Liver (tissue), 9 donors: ENCODE data around the gene SGPL1. TPM values are rescaled to one million over a fixed set of nuclear protein-coding genes. Genes with fewer than 3 reads are reported as not detected.

ENCODE experiments used
- DNase-seq: peaks from one replicate; pipeline ENCODE4 v3.0.0-alpha.2; 2017; ENCODE audit warnings: low spot score
- H3K27ac ChIP-seq, 2 donors: one replicate each; pipeline ENCODE4 v1.7.0; 2013; ENCODE audit warnings: inconsistent platforms in 2 of 2, low read length in 2 of 2, control low read depth in 1 of 2, low read depth in 1 of 2, mild to moderate bottlenecking in 1 of 2
- H3K27me3 ChIP-seq, 4 donors: one replicate each; pipeline versions ENCODE4 v1.6.1 to v1.7.0; 2013; ENCODE audit warnings: low read length in 3 of 4, inconsistent platforms in 1 of 4, mild to moderate bottlenecking in 1 of 4, moderate library complexity in 1 of 4; ENCODE audit not compliant: control insufficient read depth in 4 of 4, insufficient read depth in 4 of 4
- H3K36me3 ChIP-seq, 4 donors: one replicate each; pipeline versions ENCODE4 v1.6.1 to v1.7.0; 2013; ENCODE audit warnings: low read length in 3 of 4, mild to moderate bottlenecking in 3 of 4, low read depth in 1 of 4, moderate library complexity in 1 of 4; ENCODE audit not compliant: control insufficient read depth in 4 of 4, insufficient read depth in 3 of 4
- H3K4me1 ChIP-seq, 4 donors: one replicate each; pipeline versions ENCODE4 v1.6.1 to v1.7.0; 2013; ENCODE audit warnings: low read length in 3 of 4, mild to moderate bottlenecking in 3 of 4, moderate library complexity in 1 of 4; ENCODE audit not compliant: control insufficient read depth in 4 of 4, insufficient read depth in 4 of 4
- H3K4me3 ChIP-seq, 3 donors: one replicate each; pipeline versions ENCODE4 v1.6.1 to v1.7.0; 2013; ENCODE audit warnings: low read length in 3 of 3, control low read depth in 1 of 3, low read depth in 1 of 3, mild to moderate bottlenecking in 1 of 3
- H3K9ac ChIP-seq, 2 donors: one replicate each; pipeline ENCODE4 v1.7.0; 2013; ENCODE audit warnings: low read length in 2 of 2, mild to moderate bottlenecking in 2 of 2, moderate library complexity in 2 of 2, control low read depth in 1 of 2, low read depth in 1 of 2
- H3K9me3 ChIP-seq, 4 donors: one replicate each; pipeline versions ENCODE4 v1.6.1 to v1.7.0; 2013; ENCODE audit warnings: low read length in 3 of 4; ENCODE audit not compliant: control insufficient read depth in 4 of 4
- FOXA1 ChIP-seq: IDR thresholded peaks from 2 replicates; pipeline ENCODE4 v1.6.1; 2016; ENCODE audit warnings: antibody characterized with exemption
- HNF4A ChIP-seq, 2 donors: conservative IDR thresholded peaks; 2 replicates each; pipeline ENCODE4 v1.6.1; 2016; ENCODE audit warnings: antibody characterized with exemption in 2 of 2, mild to moderate bottlenecking in 2 of 2
- HNF4G ChIP-seq: IDR thresholded peaks from 2 replicates; pipeline ENCODE4 v1.6.1; 2016; ENCODE audit warnings: antibody characterized with exemption
- JUND ChIP-seq, 2 donors: IDR thresholded peaks; 2 replicates each; pipeline ENCODE4 v1.6.1; 2016; ENCODE audit warnings: antibody characterized with exemption in 2 of 2
- RAD21 ChIP-seq, 2 donors: IDR thresholded peaks; 2 replicates each; pipeline ENCODE4 v1.6.1; 2016; ENCODE audit warnings: antibody characterized with exemption in 2 of 2, mild to moderate bottlenecking in 2 of 2
- RXRA ChIP-seq, 2 donors: IDR thresholded peaks; 2 replicates each; pipeline ENCODE4 v1.6.1; 2017 to 2018; ENCODE audit warnings: antibody characterized with exemption in 2 of 2, mild to moderate bottlenecking in 1 of 2
- TAF1 ChIP-seq: conservative IDR thresholded peaks from 2 replicates; pipeline ENCODE4 v1.6.1; 2016; ENCODE audit warnings: antibody characterized with exemption, mild to moderate bottlenecking
- YY1 ChIP-seq: IDR thresholded peaks from 2 replicates; pipeline ENCODE4 v1.6.1; 2016; ENCODE audit warnings: antibody characterized with exemption, mild to moderate bottlenecking
- WGBS: extraction: QIAGEN DNeasy Blood & Tissue Kit; methylation state at CpG from one replicate; pipeline ENCODE4 v1.1.7; 2013; 5-methylcytosine and 5-hydroxymethylcytosine counted together
- polyA plus RNA-seq, 2 donors: library from polyadenylated mRNA; stranded (reverse) in 1 of 2; unstranded in 1 of 2; fragments of 200-250 nt in 1 of 2; fragments of >200 nt in 1 of 2; fragmentation: Nextera tagmentation in 1 of 2; extraction: Ambion mirVana in 1 of 2; gene quantifications; one replicate each; pipeline versions ENCODE4 v1.2.1 to v1.2.3, GENCODE V29; 2013 to 2015
- total RNA-seq, 2 donors: library from RNA; depleted of rRNA; stranded (reverse); fragments of >200 nt; gene quantifications; one replicate each; pipeline ENCODE4 v1.2.3, GENCODE V29; 2014
- TF ChIP-seq, protein P1 (sequence below): fragments of 150-350 bp; IDR thresholded peaks from 2 replicates; pipeline ENCODE4 v1.5.1; 2017; ENCODE audit warnings: improper control_type of control experiment, low read depth, low read length; ENCODE audit not compliant: missing input control
- TF ChIP-seq, protein P2 (sequence below): IDR thresholded peaks from 2 replicates; pipeline ENCODE4 v1.6.1; 2016; ENCODE audit warnings: antibody characterized with exemption
- donor health status: healthy.
- donor health status: healthy.
- donor health status: healthy.
- donor health status: healthy.
- donor health status: healthy.

SGPL1 gene
- total and polyA plus RNA-seq, 4 donors, result 11.8 to 37.1 (median 16.8) TPM

DNA sequence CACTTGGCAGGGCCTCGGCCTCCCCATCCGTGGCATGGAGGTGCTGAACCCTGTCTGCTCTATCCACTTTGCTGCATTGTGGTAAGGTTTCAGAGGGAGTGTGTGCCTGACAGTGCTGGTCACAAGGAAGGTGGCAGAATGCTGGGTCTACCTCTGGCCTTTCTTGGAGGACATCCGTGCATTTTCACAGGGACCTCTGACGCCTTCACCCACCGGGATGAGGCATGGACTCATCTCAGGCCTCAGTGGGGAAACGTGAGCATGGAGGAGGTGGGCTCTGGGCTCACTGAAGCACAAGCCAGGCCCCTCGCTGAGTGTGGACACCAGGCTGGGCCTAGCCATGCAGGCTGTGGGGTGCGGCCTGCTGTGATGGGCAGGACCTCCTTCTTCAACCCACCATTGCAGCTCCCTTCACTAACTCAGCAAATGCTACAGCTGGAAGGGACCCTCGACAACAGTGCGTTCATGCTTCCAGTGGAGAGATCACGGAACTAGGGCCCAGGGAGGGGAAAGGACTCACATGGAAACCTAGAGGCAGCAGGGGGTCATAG, 39.2 kb upstream of the SGPL1 start:
- no peak overlapping the region for H3K27ac ChIP-seq
- H3K36me3 ChIP-seq, result no peaks in the 10 kb centered on the region
- H3K4me3 ChIP-seq, result no peak overlapping the region
- H3K4me1 ChIP-seq, result no peaks in the 10 kb centered on the region
- no peak for DNase-seq
- no peaks in the 10 kb centered on the region for H3K27me3 ChIP-seq
- WGBS, result 95% methylated on average over 11 of the region's 11 CpGs
- TF ChIP-seq TAF1, result no peak
- TF ChIP-seq, protein P1, sequence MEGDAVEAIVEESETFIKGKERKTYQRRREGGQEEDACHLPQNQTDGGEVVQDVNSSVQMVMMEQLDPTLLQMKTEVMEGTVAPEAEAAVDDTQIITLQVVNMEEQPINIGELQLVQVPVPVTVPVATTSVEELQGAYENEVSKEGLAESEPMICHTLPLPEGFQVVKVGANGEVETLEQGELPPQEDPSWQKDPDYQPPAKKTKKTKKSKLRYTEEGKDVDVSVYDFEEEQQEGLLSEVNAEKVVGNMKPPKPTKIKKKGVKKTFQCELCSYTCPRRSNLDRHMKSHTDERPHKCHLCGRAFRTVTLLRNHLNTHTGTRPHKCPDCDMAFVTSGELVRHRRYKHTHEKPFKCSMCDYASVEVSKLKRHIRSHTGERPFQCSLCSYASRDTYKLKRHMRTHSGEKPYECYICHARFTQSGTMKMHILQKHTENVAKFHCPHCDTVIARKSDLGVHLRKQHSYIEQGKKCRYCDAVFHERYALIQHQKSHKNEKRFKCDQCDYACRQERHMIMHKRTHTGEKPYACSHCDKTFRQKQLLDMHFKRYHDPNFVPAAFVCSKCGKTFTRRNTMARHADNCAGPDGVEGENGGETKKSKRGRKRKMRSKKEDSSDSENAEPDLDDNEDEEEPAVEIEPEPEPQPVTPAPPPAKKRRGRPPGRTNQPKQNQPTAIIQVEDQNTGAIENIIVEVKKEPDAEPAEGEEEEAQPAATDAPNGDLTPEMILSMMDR, result no peak
- no peak for TF ChIP-seq RAD21 (IDR thresholded peaks at IDR 0.05)
- TF ChIP-seq, protein P2, sequence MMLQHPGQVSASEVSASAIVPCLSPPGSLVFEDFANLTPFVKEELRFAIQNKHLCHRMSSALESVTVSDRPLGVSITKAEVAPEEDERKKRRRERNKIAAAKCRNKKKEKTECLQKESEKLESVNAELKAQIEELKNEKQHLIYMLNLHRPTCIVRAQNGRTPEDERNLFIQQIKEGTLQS, result no peak
- TF ChIP-seq JUND (IDR thresholded peaks at IDR 0.05), result no peak
- no peak for TF ChIP-seq FOXA1
- no peak for TF ChIP-seq RXRA (IDR thresholded peaks at IDR 0.05)
- no peak overlapping the region for H3K9ac ChIP-seq
- H3K9me3 ChIP-seq, result no peaks in the 10 kb centered on the region

DNA sequence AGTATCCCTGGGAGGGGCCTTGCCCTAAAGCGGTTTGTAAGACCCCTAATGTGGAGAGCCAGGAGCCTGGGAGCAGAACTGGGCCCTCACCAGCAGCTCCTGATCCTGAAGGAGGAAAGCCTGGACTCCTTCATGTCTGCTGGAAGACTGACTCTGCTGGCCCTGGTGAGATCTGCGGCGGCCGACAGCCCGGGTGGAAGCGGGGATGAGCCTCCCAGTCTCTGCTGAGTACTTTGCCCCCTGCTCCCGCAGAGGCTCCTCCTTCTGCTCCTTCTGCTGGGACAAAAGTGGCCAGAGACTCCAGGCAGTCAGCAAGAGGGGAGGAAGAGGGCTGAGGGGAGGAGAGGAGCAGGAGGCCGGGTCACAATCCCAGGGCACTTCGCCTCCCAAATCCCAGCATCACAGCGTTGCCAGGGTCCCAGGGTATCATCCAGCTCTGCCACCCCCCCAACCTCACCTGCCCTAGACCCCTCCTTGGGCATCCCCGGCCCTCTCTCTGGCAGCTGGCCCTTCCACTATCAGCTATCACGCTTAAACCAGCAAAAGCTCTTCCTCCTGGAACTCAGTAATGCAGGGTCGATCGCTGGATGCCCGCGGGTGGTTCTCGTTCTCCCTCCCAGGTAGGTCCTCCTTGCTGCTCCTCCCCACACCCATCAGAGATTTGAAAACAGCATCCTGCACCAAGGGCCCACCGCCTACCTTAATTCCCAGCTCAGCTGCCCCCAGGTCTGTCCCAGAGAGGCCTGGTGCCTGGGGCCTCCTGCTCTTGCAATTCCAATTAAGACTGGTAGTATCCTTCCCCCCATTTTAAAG, 38.5 kb upstream of the SGPL1 start:
- Histone ChIP-seq H3K27ac (no peak overlapping the region), H3K9ac (no peak overlapping the region), H3K27me3 (no peaks in the 10 kb centered on the region), H3K4me1 (no peaks in the 10 kb centered on the region), H3K9me3 (no peaks in the 10 kb centered on the region), H3K36me3 (no peaks in the 10 kb centered on the region), H3K4me3 (no peak overlapping the region)
- WGBS, result 90% methylated on average over 18 of the region's 18 CpGs
- DNase-seq, result peak; percentile 30
- TF ChIP-seq, protein P1, result no peak
- no peak for TF ChIP-seq HNF4G
- TF ChIP-seq YY1, result no peak

DNA sequence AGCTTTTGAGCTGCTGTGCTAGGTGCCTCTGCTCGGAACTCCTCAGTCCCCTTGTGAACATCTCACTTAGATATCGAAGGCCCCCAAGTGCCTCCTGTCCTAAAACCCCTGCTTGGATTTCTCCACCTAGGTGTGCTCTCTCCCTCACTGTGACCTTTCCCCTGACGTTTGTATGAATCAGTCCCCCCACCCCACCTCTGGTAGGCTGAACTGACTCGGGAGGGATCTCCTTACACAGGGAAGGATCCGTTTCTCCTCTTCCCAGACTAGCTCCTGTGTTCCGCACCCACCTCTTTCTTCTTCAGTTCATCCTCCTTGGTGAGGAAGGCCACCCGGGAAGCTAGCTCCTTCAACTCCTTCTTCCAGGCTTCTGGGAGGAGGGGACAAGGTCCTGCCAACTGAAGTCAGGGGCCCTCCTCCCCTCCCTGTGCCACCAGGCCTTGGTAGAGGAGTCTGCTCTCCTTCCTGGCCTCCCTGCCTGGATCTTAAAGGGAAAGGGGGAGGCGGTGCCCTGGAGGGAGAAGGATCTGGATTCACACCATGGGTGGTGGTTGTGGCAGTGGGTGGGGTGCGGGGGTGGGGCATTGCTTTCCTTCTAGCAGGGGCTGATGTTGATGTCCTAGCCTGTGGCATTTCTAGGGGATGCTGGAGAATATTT, 37.4 kb upstream of the SGPL1 start:
- DNase-seq, result peak; percentile 32
- no peak overlapping the region for H3K27ac ChIP-seq
- no peak overlapping the region for H3K4me3 ChIP-seq
- H3K9ac ChIP-seq, result no peak overlapping the region
- WGBS, result 77% methylated on average over 9 of the region's 9 CpGs
- no peaks in the 10 kb centered on the region for H3K4me1 ChIP-seq
- TF ChIP-seq TAF1 (no peak), HNF4A (conservative IDR thresholded peaks at IDR 0.05) (no peak)
- no peaks in the 10 kb centered on the region for H3K9me3 ChIP-seq
- no peaks in the 10 kb centered on the region for H3K27me3 ChIP-seq
- no peaks in the 10 kb centered on the region for H3K36me3 ChIP-seq
